ENCODE measurements around the gene EHMT1. TPM values are rescaled to one million over a fixed set of nuclear protein-coding genes. Genes with fewer than 3 reads are reported as not detected.

Gene EHMT1
- total and polyA plus RNA-seq, 10 of the 15 experiments (the other 5 are each of a cell fraction or from before 2014, with no cell fraction given), result 2.9 to 100 (median 48.1) TPM

DNA sequence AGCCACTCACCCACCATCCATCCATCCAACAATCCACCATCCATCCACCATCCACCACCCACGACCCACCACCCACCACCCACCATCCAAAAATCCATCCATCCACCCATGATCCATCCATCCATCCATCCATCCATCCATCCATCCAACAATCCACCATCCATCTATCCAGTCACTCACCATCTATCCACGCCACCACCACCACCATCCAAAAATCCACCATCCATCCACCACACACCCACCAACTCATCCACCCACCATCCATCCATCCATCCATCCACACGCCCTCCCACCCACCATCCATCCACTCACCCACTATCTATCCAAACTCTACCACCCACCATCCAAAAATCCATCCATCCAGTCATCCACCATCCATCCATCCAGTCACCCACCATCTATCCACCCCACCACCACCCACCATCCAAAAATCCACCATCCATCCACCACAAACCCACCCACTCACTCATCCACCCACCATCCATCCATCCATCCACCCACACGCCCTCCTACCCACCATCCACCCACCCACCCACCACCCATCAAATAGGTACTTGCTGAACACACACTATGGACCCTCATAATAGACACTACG is 49.1 kb upstream of the EHMT1 start:
- in situ Hi-C loops (cut with MboI), result no loop called here
- DNase-seq (ENCODE audit: low read depth, low spot score) (no peak), ATAC-seq (no peak), FAIRE-seq (no peak)
- Histone ChIP-seq H3K27me3 (replicated peaks in 1 of 2; ENCODE audit: control insufficient read depth in 2 of 2, insufficient read depth in 2 of 2, low read length in 1 of 2) (no peaks in the 10 kb centered on the region), H2AFZ (ENCODE audit: control insufficient read depth, low read depth, low read length) (no peak overlapping the region), H3K4me3 (no peak overlapping the region), H3K79me2 (ENCODE audit: control insufficient read depth, insufficient read depth, low read length) (peaks cover 2% of the 10 kb centered on the region), H3K9ac (ENCODE audit: control insufficient read depth, insufficient read depth, low read length) (no peak overlapping the region), H3K4me1 (ENCODE audit: control insufficient read depth, insufficient read depth, low read length) (no peaks in the 10 kb centered on the region), H3K36me3 (ENCODE audit: control insufficient read depth in 2 of 2, insufficient read depth in 2 of 2, low read length in 1 of 2) (peaks cover 8 to 14% of the 10 kb centered on the region in 2 experiments), H4K20me1 (ENCODE audit: control insufficient read depth, insufficient read depth) (no peaks in the 10 kb centered on the region), H3K27ac (ENCODE audit: control insufficient read depth, insufficient read depth) (no peak overlapping the region), H3K4me2 (ENCODE audit: control insufficient read depth, insufficient read depth) (no peak overlapping the region), H3K9me3 (replicated peaks; ENCODE audit: control insufficient read depth, insufficient read depth, low read length) (no peaks in the 10 kb centered on the region)
- POLR2A ChIA-PET, result no interaction called here
- 63% methylated on average over 3 of the region's 5 CpGs for WGBS (ENCODE audit: insufficient coverage, insufficient replicate concordance, low lambda C conversion rate, missing lambda C conversion rate)
- no TSS peak for BruUV-seq (replicated peaks)
- RAD21 ChIA-PET (ENCODE audit: unreplicated experiment), result no interaction called here
- SMC1A ChIA-PET (ENCODE audit: uncharacterized antibody, unreplicated experiment), result no interaction called here
- intact Hi-C loops (cut with micrococcal nuclease; ENCODE audit: unreplicated experiment), result no loop called here
- CTCF ChIA-PET, result no interaction called here
- TF ChIP-seq POU2F2 (IDR thresholded peaks at IDR 0.05; ENCODE audit: borderline replicate concordance, low read depth, low read length) (no peak), TBL1XR1 (IDR thresholded peaks at IDR 0.05; ENCODE audit: low read depth, low read length) (no peak), POLR2AphosphoS2 (IDR thresholded peaks at IDR 0.05; ENCODE audit: low read depth, low read length) (no peak), ETV6 (conservative IDR thresholded peaks at IDR 0.05 in 1 of 2, IDR thresholded peaks at IDR 0.05 in 1 of 2; ENCODE audit: borderline replicate concordance in 1 of 2, low read depth in 1 of 2) (no peak), IRF4 (IDR thresholded peaks at IDR 0.05; ENCODE audit: low read depth, low read length) (no peak), NFIC (IDR thresholded peaks at IDR 0.05; ENCODE audit: low read depth, low read length) (no peak), HDAC2 (IDR thresholded peaks at IDR 0.05) (no peak), NRF1 (conservative IDR thresholded peaks at IDR 0.05; ENCODE audit: low read depth, low read length) (no peak), EGR1 (IDR thresholded peaks at IDR 0.05; ENCODE audit: borderline replicate concordance in 1 of 2, low read depth in 2 of 2, low read length in 2 of 2) (no peak), SPI1 (IDR thresholded peaks at IDR 0.05; ENCODE audit: borderline replicate concordance, insufficient read depth, low read depth, low read length) (no peak), HSF1 (IDR thresholded peaks at IDR 0.05; ENCODE audit: low read depth, low read length) (no peak), SP1 (IDR thresholded peaks at IDR 0.05; ENCODE audit: low read depth, low read length) (no peak), RFX5 (IDR thresholded peaks at IDR 0.05; ENCODE audit: low read depth, low read length) (no peak), IKZF1 (conservative IDR thresholded peaks at IDR 0.05) (no peak), SREBF2 (IDR thresholded peaks at IDR 0.05; ENCODE audit: low read length) (no peak)
- TF ChIP-seq, protein P1, sequence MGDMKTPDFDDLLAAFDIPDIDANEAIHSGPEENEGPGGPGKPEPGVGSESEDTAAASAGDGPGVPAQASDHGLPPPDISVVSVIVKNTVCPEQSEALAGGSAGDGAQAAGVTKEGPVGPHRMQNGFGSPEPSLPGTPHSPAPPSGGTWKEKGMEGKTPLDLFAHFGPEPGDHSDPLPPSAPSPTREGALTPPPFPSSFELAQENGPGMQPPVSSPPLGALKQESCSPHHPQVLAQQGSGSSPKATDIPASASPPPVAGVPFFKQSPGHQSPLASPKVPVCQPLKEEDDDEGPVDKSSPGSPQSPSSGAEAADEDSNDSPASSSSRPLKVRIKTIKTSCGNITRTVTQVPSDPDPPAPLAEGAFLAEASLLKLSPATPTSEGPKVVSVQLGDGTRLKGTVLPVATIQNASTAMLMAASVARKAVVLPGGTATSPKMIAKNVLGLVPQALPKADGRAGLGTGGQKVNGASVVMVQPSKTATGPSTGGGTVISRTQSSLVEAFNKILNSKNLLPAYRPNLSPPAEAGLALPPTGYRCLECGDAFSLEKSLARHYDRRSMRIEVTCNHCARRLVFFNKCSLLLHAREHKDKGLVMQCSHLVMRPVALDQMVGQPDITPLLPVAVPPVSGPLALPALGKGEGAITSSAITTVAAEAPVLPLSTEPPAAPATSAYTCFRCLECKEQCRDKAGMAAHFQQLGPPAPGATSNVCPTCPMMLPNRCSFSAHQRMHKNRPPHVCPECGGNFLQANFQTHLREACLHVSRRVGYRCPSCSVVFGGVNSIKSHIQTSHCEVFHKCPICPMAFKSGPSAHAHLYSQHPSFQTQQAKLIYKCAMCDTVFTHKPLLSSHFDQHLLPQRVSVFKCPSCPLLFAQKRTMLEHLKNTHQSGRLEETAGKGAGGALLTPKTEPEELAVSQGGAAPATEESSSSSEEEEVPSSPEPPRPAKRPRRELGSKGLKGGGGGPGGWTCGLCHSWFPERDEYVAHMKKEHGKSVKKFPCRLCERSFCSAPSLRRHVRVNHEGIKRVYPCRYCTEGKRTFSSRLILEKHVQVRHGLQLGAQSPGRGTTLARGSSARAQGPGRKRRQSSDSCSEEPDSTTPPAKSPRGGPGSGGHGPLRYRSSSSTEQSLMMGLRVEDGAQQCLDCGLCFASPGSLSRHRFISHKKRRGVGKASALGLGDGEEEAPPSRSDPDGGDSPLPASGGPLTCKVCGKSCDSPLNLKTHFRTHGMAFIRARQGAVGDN (IDR thresholded peaks at IDR 0.05), result no peak
- TF ChIP-seq, protein P2, sequence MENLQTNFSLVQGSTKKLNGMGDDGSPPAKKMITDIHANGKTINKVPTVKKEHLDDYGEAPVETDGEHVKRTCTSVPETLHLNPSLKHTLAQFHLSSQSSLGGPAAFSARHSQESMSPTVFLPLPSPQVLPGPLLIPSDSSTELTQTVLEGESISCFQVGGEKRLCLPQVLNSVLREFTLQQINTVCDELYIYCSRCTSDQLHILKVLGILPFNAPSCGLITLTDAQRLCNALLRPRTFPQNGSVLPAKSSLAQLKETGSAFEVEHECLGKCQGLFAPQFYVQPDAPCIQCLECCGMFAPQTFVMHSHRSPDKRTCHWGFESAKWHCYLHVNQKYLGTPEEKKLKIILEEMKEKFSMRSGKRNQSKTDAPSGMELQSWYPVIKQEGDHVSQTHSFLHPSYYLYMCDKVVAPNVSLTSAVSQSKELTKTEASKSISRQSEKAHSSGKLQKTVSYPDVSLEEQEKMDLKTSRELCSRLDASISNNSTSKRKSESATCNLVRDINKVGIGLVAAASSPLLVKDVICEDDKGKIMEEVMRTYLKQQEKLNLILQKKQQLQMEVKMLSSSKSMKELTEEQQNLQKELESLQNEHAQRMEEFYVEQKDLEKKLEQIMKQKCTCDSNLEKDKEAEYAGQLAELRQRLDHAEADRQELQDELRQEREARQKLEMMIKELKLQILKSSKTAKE (IDR thresholded peaks at IDR 0.05; ENCODE audit: low read depth, poor library complexity, severe bottlenecking), result no peak

Data from GM12878 (cell line).